IMR-90 (cell line): ENCODE data around the gene PDCD11. TPM values are rescaled to one million over a fixed set of nuclear protein-coding genes. Genes with fewer than 3 reads are reported as not detected.

ENCODE experiments used
- ATAC-seq: fragments of 200-7000 bp; cut with Tn5 transposase; 2 replicates; pipeline ENCODE4 v1.9.1; 2020; ENCODE audit warnings: low read depth, mild to moderate bottlenecking, moderate library complexity
- BruUV-seq: library from RNA; stranded (reverse); fragments of 400-500 nt; replicated peaks from 2 replicates; lab custom pipeline; 2021; lab: Mats Ljungman, UMichigan
- CTCF ChIA-PET: fragments of 300-600 bp; formaldehyde crosslinking; extraction: SDS; loops from one replicate; lab custom pipeline; 2021; ENCODE audit warnings: antibody characterized with exemption; lab: Yijun Ruan, JAX
- POLR2A ChIA-PET: fragments of 300-600 bp; sonication (Branson Sonifier 250); formaldehyde crosslinking; loops from one replicate; lab custom pipeline; 2022; ENCODE audit warnings: antibody characterized with exemption; ENCODE audit not compliant: unreplicated experiment; lab: Charles Lee
- DNase-seq: peaks from one replicate; pipeline ENCODE4 v3.0.0; 2013
- H2AFZ ChIP-seq: replicated peaks from 2 replicates; pipeline ENCODE3; 2013; ENCODE audit warnings: low read length, mild to moderate bottlenecking; ENCODE audit not compliant: poor library complexity
- H2AK5ac ChIP-seq: 2 replicates; pipeline ENCODE4 v1.6.1; 2013; ENCODE audit warnings: low read depth, low read length, inconsistent platforms
- H2AK9ac ChIP-seq: replicated peaks from 2 replicates; pipeline ENCODE3; 2013; ENCODE audit warnings: mild to moderate bottlenecking, low read depth, low read length, moderate library complexity; ENCODE audit not compliant: poor library complexity
- H2BK120ac ChIP-seq: 2 replicates; pipeline ENCODE4 v1.6.1; 2013; ENCODE audit warnings: low read depth, low read length, inconsistent platforms
- H2BK15ac ChIP-seq: 3 replicates; pipeline ENCODE4 v1.6.1; 2013; ENCODE audit warnings: low read depth, low read length, inconsistent platforms
- H2BK20ac ChIP-seq: 2 replicates; pipeline ENCODE4 v1.6.1; 2013; ENCODE audit warnings: low read depth, mild to moderate bottlenecking, inconsistent platforms, low read length, moderate library complexity
- H2BK5ac ChIP-seq: 2 replicates; pipeline ENCODE4 v1.6.1; 2013; ENCODE audit warnings: mild to moderate bottlenecking, low read depth, low read length, inconsistent platforms; ENCODE audit not compliant: poor library complexity, severe bottlenecking
- H3K14ac ChIP-seq: replicated peaks from 2 replicates; pipeline ENCODE4 v1.6.1; 2013; ENCODE audit warnings: low read depth, low read length, inconsistent platforms
- H3K18ac ChIP-seq: 2 replicates; pipeline ENCODE4 v1.6.1; 2013; ENCODE audit warnings: low read depth, low read length, control low read depth
- H3K23ac ChIP-seq: 2 replicates; pipeline ENCODE4 v1.6.1; 2013; ENCODE audit warnings: low read depth, low read length, inconsistent platforms
- H3K27ac ChIP-seq: 2 replicates; pipeline ENCODE4 v1.5.1; 2013; ENCODE audit warnings: mild to moderate bottlenecking, control low read depth, low read length; ENCODE audit not compliant: insufficient read depth
- H3K27me3 ChIP-seq: 2 replicates; pipeline ENCODE4 v1.6.1; 2013; ENCODE audit warnings: low read length; ENCODE audit not compliant: control insufficient read depth, insufficient read depth
- H3K36me3 ChIP-seq: 2 replicates; pipeline ENCODE4 v1.6.1; 2013; ENCODE audit warnings: low read length, mixed read lengths; ENCODE audit not compliant: control insufficient read depth, insufficient read depth
- H3K4ac ChIP-seq: 2 replicates; pipeline ENCODE4 v1.6.1; 2013; ENCODE audit warnings: low read depth, low read length, inconsistent platforms
- H3K4me1 ChIP-seq: 2 replicates; pipeline ENCODE4 v1.6.1; 2013; ENCODE audit warnings: low read length, mixed read lengths; ENCODE audit not compliant: control insufficient read depth, insufficient read depth
- H3K4me2 ChIP-seq: 2 replicates; pipeline ENCODE4 v1.6.1; 2013; ENCODE audit warnings: low read depth, mild to moderate bottlenecking, control low read depth, low read length, moderate library complexity
- H3K4me3 ChIP-seq: 2 replicates; pipeline ENCODE4 v1.5.1; 2013; ENCODE audit warnings: low read depth, mild to moderate bottlenecking, control low read depth, low read length, moderate library complexity; ENCODE audit not compliant: insufficient read depth
- H3K56ac ChIP-seq: 2 replicates; pipeline ENCODE4 v1.6.1; 2013; ENCODE audit warnings: low read length, inconsistent platforms; ENCODE audit not compliant: insufficient read depth; ENCODE audit errors: extremely low read depth
- H3K79me1 ChIP-seq, 2 experiments: 2 replicates each; pipeline ENCODE4 v1.6.1; 2013; ENCODE audit warnings: low read length in 2 of 2, inconsistent platforms in 1 of 2, low read depth in 1 of 2
- H3K9ac ChIP-seq: 2 replicates; pipeline ENCODE4 v1.6.1; 2013; ENCODE audit warnings: low read depth, low read length, control low read depth
- H3K9me1 ChIP-seq: 2 replicates; pipeline ENCODE4 v1.6.1; 2013; ENCODE audit warnings: low read length, inconsistent platforms; ENCODE audit not compliant: insufficient read depth
- H3K9me3 ChIP-seq: 2 replicates; pipeline ENCODE4 v1.6.1; 2013; ENCODE audit warnings: low read length; ENCODE audit not compliant: control insufficient read depth, insufficient read depth
- H4K20me1 ChIP-seq: 2 replicates; pipeline ENCODE4 v1.6.1; 2013; ENCODE audit warnings: low read length, inconsistent platforms; ENCODE audit not compliant: insufficient read depth
- H4K5ac ChIP-seq: 2 replicates; pipeline ENCODE4 v1.6.1; 2013; ENCODE audit warnings: mild to moderate bottlenecking, low read depth, low read length, control low read depth
- H4K8ac ChIP-seq, 2 experiments: 2 replicates each; pipeline ENCODE4 v1.6.1; 2013; ENCODE audit warnings: low read depth in 2 of 2, low read length in 2 of 2, control low read depth in 1 of 2, inconsistent platforms in 1 of 2
- H4K91ac ChIP-seq: 2 replicates; pipeline ENCODE4 v1.6.1; 2013; ENCODE audit warnings: low read depth, low read length, inconsistent platforms; ENCODE audit not compliant: insufficient read depth
- BHLHE40 ChIP-seq: fragments of 150-350 bp; IDR thresholded peaks from 2 replicates; pipeline ENCODE4 v1.6.1; 2016; ENCODE audit warnings: mild to moderate bottlenecking, low read depth, low read length
- CEBPB ChIP-seq: IDR thresholded peaks from 2 replicates; pipeline ENCODE4 v1.6.1; 2012; ENCODE audit warnings: low read depth, low read length, improper control_type of control experiment
- CHD1 ChIP-seq: IDR thresholded peaks from 2 replicates; pipeline ENCODE4 v1.6.1; 2012; ENCODE audit warnings: low read depth, low read length, improper control_type of control experiment
- CTCF ChIP-seq: conservative IDR thresholded peaks from 2 replicates; pipeline ENCODE4 v1.5.1; 2012; ENCODE audit warnings: mild to moderate bottlenecking, low read depth, low read length, improper control_type of control experiment
- ELK1 ChIP-seq: fragments of 150-350 bp; IDR thresholded peaks from 2 replicates; pipeline ENCODE4 v1.6.1; 2016; ENCODE audit warnings: low read depth, mild to moderate bottlenecking, low read length, moderate library complexity, borderline replicate concordance
- FOS ChIP-seq: fragments of 150-350 bp; IDR thresholded peaks from 2 replicates; pipeline ENCODE4 v1.6.1; 2016; ENCODE audit warnings: low read depth, low read length
- MAFK ChIP-seq: IDR thresholded peaks from 2 replicates; pipeline ENCODE4 v1.6.1; 2012; ENCODE audit warnings: low read depth, low read length, improper control_type of control experiment
- MAZ ChIP-seq: IDR thresholded peaks from 2 replicates; pipeline ENCODE4 v1.6.1; 2012; ENCODE audit warnings: low read depth, mild to moderate bottlenecking, low read length, improper control_type of control experiment, moderate library complexity, borderline replicate concordance
- MXI1 ChIP-seq: IDR thresholded peaks from 2 replicates; pipeline ENCODE4 v1.6.1; 2012; ENCODE audit warnings: low read depth, mild to moderate bottlenecking, low read length, moderate library complexity, borderline replicate concordance
- NFE2L2 ChIP-seq: fragments of 150-350 bp; IDR thresholded peaks from 2 replicates; pipeline ENCODE4 v1.6.1; 2016; ENCODE audit warnings: low read depth, mild to moderate bottlenecking, low read length
- POLR2A ChIP-seq: IDR thresholded peaks from 2 replicates; pipeline ENCODE4 v1.6.1; 2012; ENCODE audit warnings: mild to moderate bottlenecking, low read depth, low read length
- RAD21 ChIP-seq: IDR thresholded peaks from 2 replicates; pipeline ENCODE4 v1.6.1; 2012; ENCODE audit warnings: low read length, improper control_type of control experiment
- RCOR1 ChIP-seq: IDR thresholded peaks from 2 replicates; pipeline ENCODE4 v1.6.1; 2012; ENCODE audit warnings: mild to moderate bottlenecking, low read length, improper control_type of control experiment; ENCODE audit not compliant: insufficient replicate concordance
- RFX5 ChIP-seq: IDR thresholded peaks from 2 replicates; pipeline ENCODE4 v1.8.0; 2012; ENCODE audit warnings: low read depth, mild to moderate bottlenecking, low read length, moderate library complexity
- SMC3 ChIP-seq: fragments of 150-350 bp; IDR thresholded peaks from 2 replicates; pipeline ENCODE4 v1.6.1; 2016; ENCODE audit warnings: low read depth, mild to moderate bottlenecking, antibody characterized with exemption, low read length, moderate library complexity
- USF2 ChIP-seq: fragments of 150-350 bp; IDR thresholded peaks from 2 replicates; pipeline ENCODE4 v1.6.1; 2017; ENCODE audit warnings: mild to moderate bottlenecking, antibody characterized with exemption, low read length, low read depth
- WGBS, 2 experiments: methylation state at CpG; one replicate each; pipeline versions ENCODE4 v1.1.5 to v1.1.7; 2013; ENCODE audit warnings: missing lambda C conversion rate in 2 of 2; ENCODE audit not compliant: insufficient read length in 1 of 2; ENCODE audit errors: extremely low coverage in 2 of 2; 5-methylcytosine and 5-hydroxymethylcytosine counted together
- dilution Hi-C: fragments of 300-500 bp; cut with HindIII; formaldehyde crosslinking; loops from one replicate; pipeline ENCODE4 v1.14.3; 2018; ENCODE audit warnings: low sequenced_read_pairs; ENCODE audit not compliant: unreplicated experiment
- in situ Hi-C: fragments of 300-500 bp; cut with MboI; formaldehyde crosslinking; loops from 3 replicates; pipeline ENCODE4 v1.14.3; 2019; ENCODE audit warnings: low sequenced_read_pairs, inconsistent platforms, mixed read lengths
- intact Hi-C: fragments of 100-400 bp; cut with micrococcal nuclease; formaldehyde crosslinking; loops from 2 replicates; pipeline ENCODE4 v1.10.0; 2022
- polyA plus RNA-seq, 3 experiments: library from polyadenylated mRNA; depleted of rRNA; stranded (reverse); fragments of >200 nt; gene quantifications; 2 replicates each; pipeline ENCODE4 v1.2.3, GENCODE V29; 2012; ENCODE audit warnings: low replicate concordance in 1 of 3
- total RNA-seq: library from RNA; depleted of rRNA; stranded (reverse); fragments of >200 nt; gene quantifications from 2 replicates; pipeline ENCODE4 v1.2.3, GENCODE V29; 2012

Gene PDCD11
- total and polyA plus RNA-seq, 2 of the 4 experiments (the other 2 are of a cell fraction) = 20.4 to 56.8 TPM

- TF ChIP-seq ELK1 (no peak), RFX5 (no peak), MAZ (no peak), CTCF (no peak), RCOR1 (no peak), MAFK (no peak), BHLHE40 (no peak), SMC3 (no peak), FOS (no peak), MXI1 (no peak), POLR2A (no peak), NFE2L2 (no peak), CEBPB (no peak), RAD21 (no peak), CHD1 (no peak), USF2 (no peak)
- no CpG with 5 or more reads among the region's 2 CpGs for WGBS, 2 experiments
- H2BK20ac ChIP-seq = no peak overlapping the region
- no peak overlapping the region for H2AK5ac ChIP-seq
- ATAC-seq = no peak
- peaks cover 24% of the 10 kb centered on the region for H3K27me3 ChIP-seq
- H4K20me1 ChIP-seq = peaks cover 14% of the 10 kb centered on the region; the same call in 1 of the 2 replicates
- no peak overlapping the region for H3K4ac ChIP-seq
- H3K4me1 ChIP-seq = peaks cover 7% of the 10 kb centered on the region
- H3K9me3 ChIP-seq = no peaks in the 10 kb centered on the region
- ChIA-PET POLR2A (no interaction called here), CTCF (no interaction called here)
- H3K36me3 ChIP-seq = no peaks in the 10 kb centered on the region
- H2AK9ac ChIP-seq = no peak overlapping the region
- no peaks in the 10 kb centered on the region for H3K79me1 ChIP-seq
- no peak overlapping the region for H2BK5ac ChIP-seq
- no peak overlapping the region for H3K27ac ChIP-seq
- H3K14ac ChIP-seq = no peak overlapping the region
- H3K4me2 ChIP-seq = no peak overlapping the region
- H3K9me1 ChIP-seq = peaks cover 8% of the 10 kb centered on the region; the same call in 1 of the 2 replicates
- H2BK15ac ChIP-seq = no peak overlapping the region
- H4K91ac ChIP-seq = no peak overlapping the region
- H3K23ac ChIP-seq = no peak overlapping the region
- in situ Hi-C loops (loop anchor here (5.0 kb wide), 1 partner anchor 70 kb away; no protein-coding TSS in a partner anchor), dilution Hi-C loops (no loop called here), intact Hi-C loops (loop anchor here (10.0 kb wide), 1 partner anchor 653 kb away; the partner anchor contains the start of gene CYP17A1)
- BruUV-seq = no TSS peak
- no peak for DNase-seq
- H3K4me3 ChIP-seq = no peak overlapping the region
- no peak overlapping the region for H3K18ac ChIP-seq
- no peak overlapping the region for H4K5ac ChIP-seq
- no peak overlapping the region for H4K8ac ChIP-seq
- no peak overlapping the region for H3K56ac ChIP-seq
- no peak overlapping the region for H2AFZ ChIP-seq
- H2BK120ac ChIP-seq = no peak overlapping the region
- no peak overlapping the region for H3K9ac ChIP-seq
Observed at GRCh38 chr10:103487410-103487708, 90.9 kb downstream of the PDCD11 start.
